Activated naive CD8-positive, alpha-beta T cell (primary cell): ENCODE measurements around the gene RSPH9.

Experiments
- H3K27ac Mint-ChIP-seq: one replicate; pipeline ENCODE4 v1.8.0; 2021; ENCODE audit warnings: mixed read lengths
- H3K27me3 Mint-ChIP-seq: one replicate; pipeline ENCODE4 v1.8.0; 2021; ENCODE audit warnings: mixed read lengths
- H3K36me3 Mint-ChIP-seq: one replicate; pipeline ENCODE4 v1.8.0; 2021; ENCODE audit warnings: mixed read lengths
- H3K4me1 Mint-ChIP-seq: one replicate; pipeline ENCODE4 v1.8.0; 2021; ENCODE audit warnings: low read depth, mixed read lengths
- H3K4me3 Mint-ChIP-seq: one replicate; pipeline ENCODE4 v1.8.0; 2021; ENCODE audit warnings: mild to moderate bottlenecking, mixed read lengths
- H3K9me3 Mint-ChIP-seq: one replicate; pipeline ENCODE4 v1.8.0; 2021; ENCODE audit warnings: low read depth, mixed read lengths

RSPH9 gene, protein sequence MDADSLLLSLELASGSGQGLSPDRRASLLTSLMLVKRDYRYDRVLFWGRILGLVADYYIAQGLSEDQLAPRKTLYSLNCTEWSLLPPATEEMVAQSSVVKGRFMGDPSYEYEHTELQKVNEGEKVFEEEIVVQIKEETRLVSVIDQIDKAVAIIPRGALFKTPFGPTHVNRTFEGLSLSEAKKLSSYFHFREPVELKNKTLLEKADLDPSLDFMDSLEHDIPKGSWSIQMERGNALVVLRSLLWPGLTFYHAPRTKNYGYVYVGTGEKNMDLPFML

GRCh38 chr6:43644940-43645612 lies at the start of gene RSPH9:
TSS of gene RSPH9 (plus strand) at chr6:43645036. CDS start at chr6:43645099, 63 bp downstream.
- H3K27ac Mint-ChIP-seq = peak within 1 kb of the TSS; percentile 11
- H3K9me3 Mint-ChIP-seq = no peaks in the 10 kb centered on the region
- H3K27me3 Mint-ChIP-seq = no peaks in the 10 kb centered on the region
- peak within 1 kb of the TSS; percentile 83 for H3K4me3 Mint-ChIP-seq
- peaks cover 22% of the 10 kb centered on the region for H3K4me1 Mint-ChIP-seq
- peaks cover 11% of the 10 kb centered on the region for H3K36me3 Mint-ChIP-seq

- no peak overlapping the region for H3K27ac Mint-ChIP-seq
- H3K4me3 Mint-ChIP-seq = no peak overlapping the region
These were observed 44.2 kb upstream of the RSPH9 start for GRCh38 chr6:43600595-43600994.

GRCh38 chr6:43604174-43604573 lies 40.7 kb upstream of the RSPH9 start:
- no peaks in the 10 kb centered on the region for H3K27me3 Mint-ChIP-seq
- peaks cover 8% of the 10 kb centered on the region for H3K36me3 Mint-ChIP-seq
- no peak overlapping the region for H3K4me3 Mint-ChIP-seq
- no peaks in the 10 kb centered on the region for H3K9me3 Mint-ChIP-seq
- peaks cover 1% of the 10 kb centered on the region for H3K4me1 Mint-ChIP-seq
- H3K27ac Mint-ChIP-seq = no peak overlapping the region

More at GRCh38 chr6:43600595-43600994, 44.2 kb upstream of the RSPH9 start:
- no peaks in the 10 kb centered on the region for H3K4me1 Mint-ChIP-seq
- H3K27me3 Mint-ChIP-seq = no peaks in the 10 kb centered on the region
- peaks cover 8% of the 10 kb centered on the region for H3K36me3 Mint-ChIP-seq
- no peaks in the 10 kb centered on the region for H3K9me3 Mint-ChIP-seq

DNA sequence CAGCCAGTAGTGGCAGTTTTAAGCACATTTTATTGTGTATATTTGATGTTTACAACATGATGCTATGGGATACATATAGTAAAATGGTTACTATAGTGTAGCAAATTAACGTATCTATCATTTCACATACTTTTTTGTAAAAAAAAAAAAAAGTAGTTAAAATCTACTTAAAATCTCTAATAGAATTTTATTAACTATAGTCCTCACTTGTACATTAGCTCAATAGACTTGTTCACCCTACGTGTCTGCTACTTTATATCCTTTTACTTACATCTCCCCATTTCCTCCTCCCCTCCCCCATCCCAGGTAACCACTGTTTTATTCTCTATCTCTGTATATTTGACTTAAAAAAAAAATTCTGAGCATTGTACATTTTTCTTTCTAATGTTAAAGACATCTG lies 38.8 kb upstream of the RSPH9 start:
- Mint-ChIP-seq H3K9me3 (no peaks in the 10 kb centered on the region), H3K36me3 (peaks cover 6% of the 10 kb centered on the region), H3K27ac (no peak overlapping the region), H3K4me3 (no peak overlapping the region), H3K4me1 (peaks cover 1% of the 10 kb centered on the region), H3K27me3 (no peaks in the 10 kb centered on the region)

DNA sequence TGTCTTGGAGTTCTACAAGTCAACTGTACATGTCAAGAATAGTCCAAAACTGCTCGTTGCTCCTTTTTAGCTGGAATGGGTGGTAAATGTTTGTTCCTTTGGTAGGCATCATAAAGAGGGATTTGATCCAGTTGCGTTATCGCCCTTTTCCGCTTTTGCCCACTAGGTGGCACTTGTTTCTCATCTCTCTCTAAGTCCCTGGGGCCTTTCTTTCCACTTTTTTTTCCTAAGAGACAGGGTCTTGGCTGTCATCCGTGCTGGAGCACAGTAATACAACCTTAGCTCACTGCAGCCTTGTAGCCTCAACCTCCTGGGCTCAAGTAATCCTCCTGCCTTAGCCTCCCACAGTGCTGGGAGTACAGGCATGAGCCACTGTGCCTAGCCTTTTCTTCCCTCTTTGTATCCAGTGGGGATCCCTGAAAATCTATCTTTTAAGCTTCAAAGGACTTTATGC lies 36.5 kb upstream of the RSPH9 start:
- peaks cover 1% of the 10 kb centered on the region for H3K4me1 Mint-ChIP-seq
- no peak overlapping the region for H3K4me3 Mint-ChIP-seq
- peaks cover 3% of the 10 kb centered on the region for H3K36me3 Mint-ChIP-seq
- no peaks in the 10 kb centered on the region for H3K9me3 Mint-ChIP-seq
- H3K27me3 Mint-ChIP-seq = no peaks in the 10 kb centered on the region
- no peak overlapping the region for H3K27ac Mint-ChIP-seq

DNA sequence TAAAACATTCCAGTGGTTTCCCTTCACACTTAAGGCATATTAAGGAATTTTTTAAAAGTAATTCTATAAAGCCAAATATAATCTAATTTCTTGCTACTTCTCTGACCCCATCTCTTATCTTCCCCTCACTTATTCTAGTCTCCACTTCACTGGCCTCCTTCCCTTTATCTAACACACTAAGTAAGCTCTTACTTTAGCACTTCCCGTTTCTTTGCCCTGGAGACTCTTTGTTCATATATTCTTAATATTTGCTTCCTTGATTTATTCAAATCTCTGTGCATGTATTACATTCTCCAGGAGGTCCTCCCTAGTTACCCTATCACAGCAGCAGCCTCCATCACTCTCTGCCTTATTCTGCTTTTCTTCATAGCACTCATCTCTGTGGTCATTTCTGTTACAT lies 36.0 kb upstream of the RSPH9 start:
- Mint-ChIP-seq H3K27ac (no peak overlapping the region), H3K9me3 (no peaks in the 10 kb centered on the region), H3K4me1 (peaks cover 1% of the 10 kb centered on the region), H3K4me3 (no peak overlapping the region), H3K36me3 (peaks cover 3% of the 10 kb centered on the region), H3K27me3 (no peaks in the 10 kb centered on the region)

GRCh38 chr6:43609402-43609801 lies 35.4 kb upstream of the RSPH9 start:
- Mint-ChIP-seq H3K4me3 (no peak overlapping the region), H3K27ac (no peak overlapping the region), H3K27me3 (no peaks in the 10 kb centered on the region), H3K36me3 (peaks cover 3% of the 10 kb centered on the region), H3K4me1 (peaks cover 1% of the 10 kb centered on the region), H3K9me3 (no peaks in the 10 kb centered on the region)

- Mint-ChIP-seq H3K4me3 (no peak overlapping the region), H3K27me3 (no peaks in the 10 kb centered on the region), H3K27ac (no peak overlapping the region), H3K36me3 (no peaks in the 10 kb centered on the region), H3K4me1 (peaks cover 1% of the 10 kb centered on the region), H3K9me3 (no peaks in the 10 kb centered on the region)
These were observed 34.4 kb upstream of the RSPH9 start for GRCh38 chr6:43610431-43610830.

- H3K27ac Mint-ChIP-seq = no peak overlapping the region
- no peaks in the 10 kb centered on the region for H3K4me1 Mint-ChIP-seq
- H3K36me3 Mint-ChIP-seq = no peaks in the 10 kb centered on the region
- H3K4me3 Mint-ChIP-seq = no peak overlapping the region
- no peaks in the 10 kb centered on the region for H3K27me3 Mint-ChIP-seq
- no peaks in the 10 kb centered on the region for H3K9me3 Mint-ChIP-seq
These were observed 31.0 kb upstream of the RSPH9 start for GRCh38 chr6:43613721-43614395.

DNA sequence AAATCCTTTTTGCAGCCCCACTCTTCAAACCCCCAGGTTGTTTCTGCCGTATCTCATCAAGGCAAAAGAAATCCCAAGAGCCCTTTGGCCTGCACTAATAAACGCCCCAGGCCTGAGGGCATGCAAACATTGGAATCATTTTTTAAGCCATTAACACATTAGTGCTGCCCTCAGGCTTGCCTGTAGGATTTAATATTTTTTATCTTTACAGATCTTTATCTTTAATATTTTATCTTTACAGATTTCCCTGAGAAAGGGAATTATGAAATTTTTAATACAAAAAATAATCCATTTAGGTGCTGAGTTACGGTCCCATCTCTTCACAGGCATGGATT lies 30.5 kb upstream of the RSPH9 start:
- Mint-ChIP-seq H3K27me3 (no peaks in the 10 kb centered on the region), H3K4me1 (no peaks in the 10 kb centered on the region), H3K9me3 (no peaks in the 10 kb centered on the region), H3K36me3 (no peaks in the 10 kb centered on the region), H3K27ac (no peak overlapping the region), H3K4me3 (no peak overlapping the region)

DNA sequence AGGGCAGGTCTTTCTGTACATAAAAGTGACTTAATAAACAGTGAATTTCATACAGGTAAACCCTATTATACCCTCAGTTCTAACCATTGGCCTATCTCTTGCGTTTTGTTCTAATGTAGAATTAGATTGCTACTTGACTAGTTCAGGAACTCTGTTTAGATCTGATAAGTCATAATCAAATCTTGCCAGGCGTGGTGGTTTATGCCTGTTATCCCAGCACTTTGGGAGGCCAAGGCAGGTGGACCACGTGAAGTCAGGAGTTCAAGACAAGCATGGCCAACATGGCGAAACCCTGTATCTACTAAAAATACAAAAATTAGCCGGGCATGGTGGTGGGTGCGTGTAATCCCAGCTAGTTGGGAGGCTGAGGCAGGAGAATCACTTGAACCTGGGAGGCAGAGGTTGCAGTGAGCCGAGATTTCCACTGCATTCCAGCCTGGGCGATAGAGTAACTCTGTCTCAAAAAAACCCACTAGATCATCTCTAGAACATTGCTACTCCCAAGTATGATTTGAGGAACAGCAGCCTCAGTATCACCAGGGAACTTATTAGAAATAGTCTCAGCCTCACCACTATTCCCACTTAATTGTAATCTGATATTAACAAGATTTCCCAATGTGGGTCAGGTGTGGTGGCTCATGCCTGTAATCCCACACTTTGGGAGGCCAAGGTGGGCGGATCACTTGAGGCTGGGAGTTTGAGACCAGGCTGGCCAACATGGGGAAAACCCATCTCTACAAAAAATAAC lies 27.9 kb upstream of the RSPH9 start:
- no peaks in the 10 kb centered on the region for H3K27me3 Mint-ChIP-seq
- no peaks in the 10 kb centered on the region for H3K9me3 Mint-ChIP-seq
- H3K4me1 Mint-ChIP-seq = no peaks in the 10 kb centered on the region
- H3K4me3 Mint-ChIP-seq = no peak overlapping the region
- no peak overlapping the region for H3K27ac Mint-ChIP-seq
- H3K36me3 Mint-ChIP-seq = no peaks in the 10 kb centered on the region

DNA sequence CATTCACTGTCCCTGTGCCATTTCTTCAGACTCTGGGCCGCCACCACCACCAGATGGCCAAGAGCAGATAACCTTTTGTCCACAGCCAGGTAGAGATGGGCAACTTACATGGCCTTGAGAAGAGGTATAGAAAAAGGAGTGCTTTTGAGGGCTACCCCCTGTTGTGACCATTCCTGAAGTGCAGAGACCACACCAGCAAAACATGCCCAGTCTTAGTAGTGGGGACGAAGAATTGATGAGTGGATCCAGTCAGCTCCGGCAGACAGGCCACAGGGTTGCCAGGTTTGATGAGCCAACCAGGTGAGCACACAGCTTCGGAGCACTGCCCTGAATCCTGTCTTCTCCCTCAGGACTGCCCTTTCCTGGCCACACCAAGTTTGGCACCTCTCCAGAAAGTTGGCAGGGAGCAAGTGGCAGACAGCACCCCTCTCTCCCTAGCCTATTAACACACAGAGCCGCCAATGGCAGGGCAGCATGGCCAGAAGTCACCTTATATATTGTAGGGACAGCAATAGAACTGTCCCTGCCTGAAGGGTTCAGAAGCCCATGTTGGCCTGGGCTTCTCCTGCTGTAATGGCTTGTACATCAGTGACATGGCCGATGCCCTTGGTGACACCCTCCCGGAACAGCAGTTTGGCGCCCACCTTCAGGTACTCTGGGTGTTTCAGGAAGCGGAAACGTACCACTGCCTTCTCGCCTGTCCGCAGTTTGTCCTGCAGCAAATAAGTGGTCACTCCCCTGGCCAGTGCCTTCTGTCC lies 23.6 kb upstream of the RSPH9 start:
- H3K9me3 Mint-ChIP-seq = no peaks in the 10 kb centered on the region
- H3K27me3 Mint-ChIP-seq = no peaks in the 10 kb centered on the region
- H3K36me3 Mint-ChIP-seq = peaks cover 2% of the 10 kb centered on the region
- H3K4me3 Mint-ChIP-seq = no peak overlapping the region
- no peaks in the 10 kb centered on the region for H3K4me1 Mint-ChIP-seq
- no peak overlapping the region for H3K27ac Mint-ChIP-seq

DNA sequence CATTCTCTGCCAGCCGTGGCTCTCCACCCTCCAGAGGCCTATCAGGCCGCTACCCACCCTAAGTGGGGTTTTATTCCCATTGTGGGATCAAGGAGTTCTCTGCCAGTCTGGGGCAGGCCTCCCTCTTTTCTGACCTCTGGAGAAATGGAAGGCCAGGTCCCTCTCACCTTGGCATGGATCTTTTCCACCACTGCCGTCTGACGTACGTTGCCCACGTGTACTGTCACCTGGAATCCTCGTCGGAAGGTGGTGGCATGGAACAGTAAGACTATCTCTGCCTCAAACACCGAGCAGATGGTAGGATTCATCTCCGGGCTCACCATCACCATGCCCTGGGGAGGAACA lies 23.0 kb upstream of the RSPH9 start:
- Mint-ChIP-seq H3K9me3 (no peaks in the 10 kb centered on the region), H3K27ac (no peak overlapping the region), H3K27me3 (no peaks in the 10 kb centered on the region), H3K4me3 (no peak overlapping the region), H3K36me3 (peaks cover 2% of the 10 kb centered on the region), H3K4me1 (peaks cover 5% of the 10 kb centered on the region)

DNA sequence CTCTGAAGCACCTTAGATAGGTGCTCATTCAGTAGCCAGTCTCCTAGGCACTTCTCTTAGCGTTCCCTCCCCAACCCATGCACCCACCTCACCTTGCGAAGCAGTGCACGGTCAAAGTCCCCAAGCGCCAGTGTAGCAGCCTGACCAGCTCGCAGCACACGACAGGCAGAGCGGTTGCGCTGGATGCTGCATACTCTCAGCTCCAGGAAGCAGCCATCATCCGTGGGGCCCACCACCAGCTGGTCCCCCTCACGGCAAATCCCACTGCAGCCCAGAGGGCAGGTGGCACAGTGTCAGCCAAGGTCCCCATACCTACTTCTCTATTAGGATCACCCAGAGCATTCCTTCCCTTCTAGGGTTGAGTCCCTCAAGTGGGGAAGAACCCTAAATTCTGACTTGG lies 22.3 kb upstream of the RSPH9 start:
- H3K4me1 Mint-ChIP-seq = peaks cover 13% of the 10 kb centered on the region
- H3K27me3 Mint-ChIP-seq = no peaks in the 10 kb centered on the region
- H3K36me3 Mint-ChIP-seq = peaks cover 2% of the 10 kb centered on the region
- H3K9me3 Mint-ChIP-seq = no peaks in the 10 kb centered on the region
- no peak overlapping the region for H3K4me3 Mint-ChIP-seq
- H3K27ac Mint-ChIP-seq = no peak overlapping the region
